T-helper 22 cell (primary cell): ENCODE measurements around the gene SPSB4.
"Not testable (repeated sequence)": the region's sequence is repeated elsewhere in the genome, so short reads cannot be mapped to it uniquely, and the experiment has no call there.

ENCODE experiments used
- DNase-seq: peaks from one replicate; pipeline ENCODE4 v3.0.0-alpha.2; 2020; ENCODE audit warnings: low read depth

Gene SPSB4

DNA sequence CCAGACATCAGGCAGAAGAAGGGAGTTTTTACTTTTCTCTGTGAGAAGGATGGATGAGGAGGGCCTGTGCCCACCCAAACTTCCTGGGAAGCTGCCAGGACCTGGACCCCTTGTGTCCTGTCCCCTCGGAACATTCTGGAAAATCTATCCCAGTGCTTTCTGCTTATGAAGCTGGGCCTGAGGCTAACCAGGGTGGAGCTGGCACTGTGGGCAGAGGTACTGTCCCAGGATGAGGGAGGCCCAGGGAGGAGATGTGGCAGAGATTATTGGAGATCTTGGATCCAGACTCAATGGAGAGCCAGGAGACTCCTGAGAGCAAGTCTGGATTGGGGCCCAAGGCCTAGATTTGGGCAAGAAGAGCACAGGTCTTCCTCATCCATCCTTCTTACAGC, 44.4 kb downstream of the SPSB4 start:
- no peak for DNase-seq

GRCh38 chr3:141096164-141096563, 45.0 kb downstream of the SPSB4 start:
- DNase-seq: no peak

GRCh38 chr3:141096981-141097380, 45.8 kb downstream of the SPSB4 start:
- DNase-seq: no peak

- no peak for DNase-seq
Observed at GRCh38 chr3:141100112-141100511, 49.0 kb downstream of the SPSB4 start.

GRCh38 chr3:141100531-141101320, 49.6 kb downstream of the SPSB4 start:
- no peak for DNase-seq

DNA sequence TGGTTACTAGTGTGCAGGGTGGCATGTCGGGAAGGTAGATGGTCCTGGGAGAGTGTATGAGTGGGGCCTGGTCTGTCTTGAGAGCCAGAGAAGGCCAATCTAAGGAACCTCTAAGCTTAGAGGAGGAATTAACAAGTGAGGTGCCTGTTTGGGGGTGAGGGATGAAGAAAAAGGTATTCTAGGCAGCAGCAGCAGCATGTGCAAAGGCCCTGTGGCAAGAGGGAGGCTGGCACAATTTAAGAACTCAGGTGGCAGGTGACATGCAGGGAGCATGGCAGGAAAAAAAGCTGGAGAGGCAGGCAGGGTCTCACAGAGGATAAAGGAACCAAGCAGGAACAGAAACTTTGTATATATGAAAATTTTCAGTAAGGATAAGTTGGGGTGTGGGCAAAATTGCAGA, 51.2 kb downstream of the SPSB4 start:
- DNase-seq: no peak

- DNase-seq: no peak
Observed at GRCh38 chr3:141103067-141103466, 51.9 kb downstream of the SPSB4 start.

DNA sequence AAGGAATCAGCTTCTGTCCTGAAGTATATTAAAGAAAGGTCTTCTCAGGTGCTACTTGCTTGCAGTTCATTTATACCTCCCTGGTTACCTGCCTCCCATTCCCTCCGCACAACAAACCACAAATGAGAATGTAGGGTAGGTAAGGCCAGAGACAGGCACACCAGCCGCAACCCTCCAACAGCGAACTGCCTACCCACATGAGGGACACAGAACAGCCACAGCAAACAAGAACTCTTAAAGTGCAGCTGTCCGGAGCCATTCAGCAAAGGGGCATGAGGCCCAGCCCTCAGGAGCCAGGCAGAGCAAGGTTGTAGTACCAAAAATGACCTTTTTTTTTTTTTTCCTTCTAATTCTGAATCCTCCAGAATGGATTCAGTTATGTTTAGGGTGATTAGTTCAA, 52.4 kb downstream of the SPSB4 start:
- no peak for DNase-seq

- DNase-seq: no peak
Observed at GRCh38 chr3:141104151-141104821, 53.1 kb downstream of the SPSB4 start.

DNA sequence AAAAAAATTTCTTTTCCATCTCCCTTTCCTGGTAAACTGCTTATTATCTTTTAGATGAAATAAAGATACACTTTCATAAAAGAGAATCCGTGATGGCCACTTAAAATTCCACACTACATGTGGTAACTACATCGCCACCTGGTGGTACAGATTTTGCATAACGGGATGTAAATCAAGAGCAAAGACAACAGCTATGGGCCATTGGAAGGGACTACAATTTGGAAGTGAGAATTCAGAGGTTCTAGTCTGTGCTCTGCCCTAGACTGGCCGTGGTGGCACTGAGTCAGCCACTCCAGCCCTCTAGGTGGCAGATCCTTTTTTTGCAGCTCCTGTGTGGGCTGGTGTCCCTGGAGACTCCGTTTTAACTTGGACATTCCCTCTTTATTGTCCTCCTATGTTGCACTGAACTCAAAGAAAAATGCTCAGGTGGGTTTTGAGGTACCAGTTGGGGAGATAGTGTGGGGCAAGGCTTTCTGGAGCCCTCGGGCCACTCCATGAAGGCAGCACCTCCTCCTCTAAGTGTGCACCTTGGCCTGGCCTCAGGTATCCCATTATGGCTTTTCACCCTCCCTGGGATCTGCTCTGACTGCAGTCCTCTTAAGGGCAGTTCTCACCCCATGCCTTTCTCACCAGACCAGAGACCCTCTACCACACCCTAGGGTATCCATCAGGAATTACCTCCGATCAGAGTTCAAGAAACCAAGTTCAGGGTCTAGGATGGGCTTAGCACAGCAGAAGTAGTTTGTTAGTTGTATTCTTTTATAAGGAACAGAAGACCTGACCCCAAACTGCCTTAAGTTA, 54.9 kb downstream of the SPSB4 start:
- DNase-seq: no peak

DNA sequence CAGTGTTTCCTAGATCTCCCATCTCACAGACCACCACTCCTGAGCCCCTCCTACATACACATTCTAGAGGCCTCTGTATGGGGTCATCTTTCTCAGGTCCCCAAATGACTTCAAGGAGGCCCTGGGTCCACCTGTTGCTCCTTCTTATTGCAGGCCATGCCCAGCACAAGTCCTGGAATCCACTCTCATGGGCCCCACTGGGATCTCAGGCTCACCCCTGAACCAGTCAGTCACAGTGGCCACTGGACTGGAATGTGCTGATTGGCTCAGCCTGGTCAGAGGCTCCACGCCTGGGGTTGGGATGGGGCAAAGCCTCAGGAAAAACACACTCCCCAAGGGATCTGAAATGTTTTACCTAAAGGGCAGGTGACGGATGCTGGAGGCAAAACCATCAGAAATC, 55.7 kb downstream of the SPSB4 start:
- DNase-seq: no peak

DNA sequence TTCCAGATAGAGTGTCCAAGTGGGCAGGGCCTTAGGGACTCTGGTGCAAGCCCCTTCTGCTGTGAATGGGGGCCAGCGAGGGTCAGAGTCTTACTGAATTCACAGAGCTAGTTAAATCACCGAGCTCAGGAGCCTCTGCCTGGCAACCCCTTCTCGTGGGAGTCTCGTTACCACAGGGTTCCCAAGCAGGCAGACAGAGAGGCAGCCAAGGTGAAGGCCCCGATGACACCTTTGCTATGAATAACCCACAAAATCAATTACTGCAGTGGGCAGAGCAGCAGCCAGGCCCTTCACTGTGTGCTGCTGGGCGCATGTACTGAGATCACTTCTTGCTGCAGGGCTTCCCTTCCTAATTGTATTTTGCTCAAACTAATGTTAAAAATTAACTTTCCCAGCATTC, 56.9 kb downstream of the SPSB4 start:
- no peak for DNase-seq

- DNase-seq: no peak
Observed at GRCh38 chr3:141109751-141110150, 58.6 kb downstream of the SPSB4 start.

DNA sequence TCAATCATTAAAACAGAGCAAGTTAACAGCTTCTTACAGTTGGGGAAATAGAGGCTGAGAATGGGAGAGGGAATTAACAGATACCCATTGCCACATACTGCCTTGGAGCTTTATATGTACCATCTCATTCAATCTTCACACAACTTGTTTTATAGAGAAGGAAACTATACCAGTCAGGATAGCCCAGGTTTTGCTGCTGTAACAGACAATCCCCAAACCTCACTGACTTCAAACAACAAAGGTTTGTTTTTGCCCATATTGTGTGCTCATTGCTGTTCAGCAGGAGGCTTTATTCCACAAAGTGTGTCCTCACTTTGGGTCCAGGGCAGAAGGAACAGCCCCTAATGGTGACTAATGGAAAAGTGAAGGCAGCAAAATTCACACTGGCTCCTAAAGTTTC, 59.2 kb downstream of the SPSB4 start:
- DNase-seq: no peak

- no peak for DNase-seq
Observed at GRCh38 chr3:141111364-141112155, 60.4 kb downstream of the SPSB4 start.

DNA sequence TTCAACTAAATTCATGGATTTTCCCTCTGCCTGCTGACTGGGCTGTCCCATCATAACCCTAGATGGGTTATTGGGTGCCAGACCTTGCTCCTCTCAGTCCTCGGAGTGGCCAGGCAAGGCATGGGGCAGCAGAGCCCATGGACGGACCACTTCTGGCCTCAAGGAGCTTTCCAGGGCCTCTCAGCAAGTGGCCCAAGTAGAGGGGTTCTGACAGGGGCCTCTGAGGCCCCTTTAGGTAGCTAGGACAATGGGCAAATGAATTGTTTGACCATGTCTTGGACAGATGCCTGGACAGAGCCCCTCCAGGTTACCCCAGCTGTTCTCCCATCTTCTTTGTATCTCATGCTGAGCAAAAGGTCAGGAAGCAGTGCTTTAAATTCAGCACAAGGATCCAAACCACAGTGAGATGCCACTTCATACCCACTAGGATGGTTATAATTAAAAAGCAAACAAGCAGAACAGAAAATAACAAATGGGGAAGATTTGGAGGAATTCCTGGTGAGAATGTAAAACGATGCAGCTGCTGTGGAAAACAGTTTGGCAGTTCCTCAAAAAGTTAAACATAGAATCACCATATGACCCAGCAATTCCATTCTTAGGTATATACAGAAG, 61.6 kb downstream of the SPSB4 start:
- DNase-seq: no peak

GRCh38 chr3:141113680-141114079, 62.5 kb downstream of the SPSB4 start:
- not testable (repeated sequence) for DNase-seq

DNA sequence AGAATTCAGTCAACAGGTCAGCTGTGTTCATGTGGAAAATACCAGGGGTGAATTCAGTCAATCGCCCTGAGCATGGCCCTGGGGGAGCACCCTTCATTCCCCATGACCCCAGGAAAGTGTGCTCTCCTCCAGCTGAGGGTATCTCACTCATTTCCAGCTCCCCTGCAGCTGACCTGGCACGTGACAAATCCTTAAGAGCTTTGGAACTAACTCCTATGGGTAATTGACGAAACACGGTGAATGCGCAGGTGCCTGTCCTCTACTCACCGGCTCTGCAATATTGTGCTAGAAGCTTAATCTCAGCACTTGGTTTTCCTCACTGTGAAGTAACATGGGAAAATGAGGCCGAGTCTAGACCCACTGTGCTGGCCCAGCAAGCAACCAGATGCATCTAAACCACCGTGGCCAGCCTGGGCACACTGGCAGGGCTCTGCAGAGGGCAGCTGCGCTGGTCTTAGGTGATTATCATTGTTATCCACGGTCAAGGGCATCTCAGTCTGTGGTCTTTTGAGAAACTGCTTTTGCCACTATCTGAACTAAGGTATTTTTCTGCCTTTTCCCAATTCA, 63.1 kb downstream of the SPSB4 start:
- no peak for DNase-seq

DNA sequence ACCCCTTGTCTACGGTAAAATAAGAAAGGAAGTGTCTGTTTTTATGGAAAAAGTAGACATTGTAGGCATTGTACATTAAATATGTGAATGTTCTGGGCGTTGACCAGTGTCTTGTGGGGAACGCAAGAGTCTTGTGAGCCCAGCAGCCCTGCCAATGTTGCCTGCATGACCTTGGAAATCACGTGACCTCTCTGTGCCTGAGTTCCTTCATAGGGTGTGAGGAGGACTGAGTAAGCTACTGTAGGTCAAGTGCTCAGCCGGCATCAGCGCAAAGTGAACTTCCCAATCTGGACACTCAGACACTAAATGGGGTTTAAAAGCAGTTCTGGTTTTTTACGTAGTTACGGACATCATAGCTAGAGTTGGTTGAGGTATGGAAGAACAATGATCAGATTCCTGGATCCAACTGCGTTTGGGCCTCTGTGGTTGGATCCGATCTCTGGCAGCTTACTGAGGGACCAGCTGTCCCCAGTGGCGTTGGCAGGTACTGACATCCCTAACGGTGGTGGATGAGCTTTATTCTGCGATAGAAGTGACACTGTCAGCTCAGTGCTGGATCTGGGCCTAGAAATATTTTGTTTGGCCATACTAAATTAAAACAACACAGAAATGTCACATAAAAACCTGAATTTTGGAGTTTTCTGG, 63.8 kb downstream of the SPSB4 start:
- DNase-seq: no peak

- no peak for DNase-seq
Observed at GRCh38 chr3:141115789-141116541, 64.8 kb downstream of the SPSB4 start.
